CD4-positive, alpha-beta memory T cell (primary cell): ENCODE measurements around the gene CMIP. TPM values are rescaled to one million over a fixed set of nuclear protein-coding genes. Genes with fewer than 3 reads are reported as not detected.

Experiments used
- CTCF ChIA-PET: fragments of 350-600 bp; sonication (Branson Sonifier 250); formaldehyde crosslinking; loops from one replicate; lab custom pipeline; 2021; ENCODE audit warnings: inconsistent platforms; ENCODE audit not compliant: partially characterized antibody; lab: Charles Lee
- POLR2A ChIA-PET: fragments of 350-600 bp; sonication (Branson Sonifier 250); formaldehyde crosslinking; loops from one replicate; lab custom pipeline; 2021; ENCODE audit not compliant: partially characterized antibody; lab: Charles Lee
- DNase-seq, 5 donors: peaks; one replicate each; pipeline versions ENCODE4 v3.0.0 to v3.0.0-alpha.2; 2020 to 2022; ENCODE audit warnings: mixed read lengths in 1 of 5
- H3K27ac ChIP-seq: one replicate; pipeline ENCODE4 v1.7.0; 2013; ENCODE audit warnings: low read depth, low read length
- H3K27me3 ChIP-seq: 2 replicates; pipeline ENCODE4 v1.7.0; 2013; ENCODE audit warnings: mild to moderate bottlenecking, low read length, moderate library complexity; ENCODE audit not compliant: insufficient read depth
- H3K36me3 ChIP-seq: 2 replicates; pipeline ENCODE4 v1.7.0; 2013; ENCODE audit warnings: mild to moderate bottlenecking, low read length, moderate library complexity; ENCODE audit not compliant: insufficient read depth
- H3K4me1 ChIP-seq: 2 replicates; pipeline ENCODE4 v1.7.0; 2013; ENCODE audit warnings: mild to moderate bottlenecking, low read length, moderate library complexity; ENCODE audit not compliant: insufficient read depth
- H3K4me3 ChIP-seq, 2 donors: one replicate each; pipeline ENCODE4 v1.7.0; 2013; ENCODE audit warnings: low read length in 2 of 2, mild to moderate bottlenecking in 1 of 2
- H3K9me3 ChIP-seq, 2 donors: one replicate each; pipeline ENCODE4 v1.7.0; 2013; ENCODE audit warnings: low read length in 2 of 2, control low read depth in 1 of 2; ENCODE audit not compliant: control insufficient read depth in 1 of 2
- H3K27ac Mint-ChIP-seq, 7 donors: one replicate each; pipeline ENCODE4 v1.8.0; 2020 to 2021; ENCODE audit warnings: mixed read lengths in 7 of 7, mild to moderate bottlenecking in 6 of 7, inconsistent platforms in 3 of 7, moderate library complexity in 3 of 7
- H3K27me3 Mint-ChIP-seq, 2 donors: one replicate each; pipeline ENCODE4 v1.8.0; 2020 to 2021; ENCODE audit warnings: mixed read lengths in 2 of 2
- H3K36me3 Mint-ChIP-seq, 2 donors: one replicate each; pipeline ENCODE4 v1.8.0; 2020 to 2021; ENCODE audit warnings: mixed read lengths in 2 of 2, inconsistent platforms in 1 of 2, mild to moderate bottlenecking in 1 of 2
- H3K4me1 Mint-ChIP-seq, 4 donors: one replicate each; pipeline ENCODE4 v1.8.0; 2020 to 2021; ENCODE audit warnings: mixed read lengths in 4 of 4, mild to moderate bottlenecking in 1 of 4
- H3K4me3 Mint-ChIP-seq, 8 donors: one replicate each; pipeline ENCODE4 v1.8.0; 2020 to 2021; ENCODE audit warnings: mixed read lengths in 8 of 8, mild to moderate bottlenecking in 7 of 8, moderate library complexity in 6 of 8, inconsistent platforms in 3 of 8
- H3K9me3 Mint-ChIP-seq, 8 donors: one replicate each; pipeline ENCODE4 v1.8.0; 2020 to 2021; ENCODE audit warnings: mixed read lengths in 8 of 8, mild to moderate bottlenecking in 5 of 8, inconsistent platforms in 3 of 8, moderate library complexity in 1 of 8
- intact Hi-C: fragments of 100-400 bp; cut with micrococcal nuclease; formaldehyde crosslinking; loops from one replicate; pipeline ENCODE4 v1.15.1; 2023
- polyA plus RNA-seq, 2 donors: library from polyadenylated mRNA; unstranded; fragments of 300-500 nt; fragmentation: Illumina TruSeq; gene quantifications; one replicate each; pipeline ENCODE4 v1.2.3, GENCODE V29; 2021
- total RNA-seq, 2 experiments: library from RNA; stranded (reverse); gene quantifications; one replicate each; pipeline ENCODE4 v1.2.3, GENCODE V29; 2021

Gene CMIP
- total and polyA plus RNA-seq, 4 experiments from 2014 or later: 0.84 to 36.4 (median 33.2) TPM; not detected in 1

DNA sequence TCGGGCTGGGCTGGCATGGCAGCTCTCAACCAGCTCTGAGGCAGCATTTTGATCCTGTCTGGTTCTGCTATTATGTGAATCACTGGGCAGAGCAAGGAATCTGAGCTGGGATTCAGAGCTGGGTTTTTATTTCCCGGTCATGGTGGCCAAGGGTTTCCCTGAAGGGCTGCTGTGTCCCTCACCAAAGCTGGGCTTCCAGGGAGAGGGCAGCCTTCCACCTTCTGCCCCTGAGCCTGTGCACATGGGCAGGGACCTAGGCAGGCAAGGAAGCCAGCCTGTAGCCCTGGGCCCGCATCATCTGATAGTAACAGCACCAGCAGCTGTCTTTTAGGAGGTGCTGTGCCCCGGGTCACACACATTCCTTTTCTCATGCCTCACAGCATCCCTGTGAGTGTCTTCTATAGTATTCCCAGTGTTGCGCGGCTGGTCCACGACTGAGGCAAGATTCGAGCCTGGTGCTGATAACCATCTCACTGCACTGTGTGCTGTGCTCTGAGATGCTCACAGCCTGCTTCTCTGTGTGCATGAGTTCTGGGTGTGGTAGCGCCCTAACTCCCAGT, 249.2 kb downstream of the CMIP start:
- peaks cover 34 to 46% of the 10 kb centered on the region in 2 donors for H3K36me3 Mint-ChIP-seq
- CTCF ChIA-PET: interaction anchor here (1.1 to 5.4 kb wide), 2 partner anchors 61 to 72 kb away, joined by 3 to 34 read pairs; no protein-coding TSS in a partner anchor
- H3K4me3 Mint-ChIP-seq: no peak overlapping the region

GRCh38 chr16:81694494-81695280, 250.1 kb downstream of the CMIP start:
- Mint-ChIP-seq H3K27me3 (no peaks in the 10 kb centered on the region), H3K36me3 (peaks cover 34 to 50% of the 10 kb centered on the region in 2 donors), H3K4me3 (no peak overlapping the region), H3K4me1 (peaks cover 0 to 5% (median 0%) of the 10 kb centered on the region in 4 donors), H3K27ac (peak overlapping the region in 5 of 7 donors; percentile 29 to 85 (median 61)), H3K9me3 (no peaks in the 10 kb centered on the region)
- Histone ChIP-seq H3K9me3 (no peaks in the 10 kb centered on the region), H3K4me3 (no peak overlapping the region), H3K4me1 (no peaks in the 10 kb centered on the region), H3K27ac (no peak overlapping the region), H3K27me3 (no peaks in the 10 kb centered on the region), H3K36me3 (peaks cover 38% of the 10 kb centered on the region)
- intact Hi-C loops: no loop called here
- ChIA-PET CTCF (interaction anchor here (1.7 to 5.4 kb wide), 2 partner anchors 40 to 72 kb away, joined by 3 to 34 read pairs; no protein-coding TSS in a partner anchor), POLR2A (no interaction called here)
- no peak for DNase-seq

More for the DNA sequence above, 249.2 kb downstream of the CMIP start:
- Histone ChIP-seq H3K9me3 (no peaks in the 10 kb centered on the region), H3K27me3 (no peaks in the 10 kb centered on the region), H3K4me1 (no peaks in the 10 kb centered on the region), H3K36me3 (peaks cover 34% of the 10 kb centered on the region), H3K4me3 (no peak overlapping the region), H3K27ac (no peak overlapping the region)
- no peak for DNase-seq
- peak overlapping the region in 3 of 7 donors; percentile 42 to 61 (median 53) for H3K27ac Mint-ChIP-seq
- H3K9me3 Mint-ChIP-seq: no peaks in the 10 kb centered on the region
- intact Hi-C loops: no loop called here
- peaks cover 0 to 5% (median 2%) of the 10 kb centered on the region in 4 donors for H3K4me1 Mint-ChIP-seq
- no peaks in the 10 kb centered on the region for H3K27me3 Mint-ChIP-seq
- POLR2A ChIA-PET: no interaction called here

DNA sequence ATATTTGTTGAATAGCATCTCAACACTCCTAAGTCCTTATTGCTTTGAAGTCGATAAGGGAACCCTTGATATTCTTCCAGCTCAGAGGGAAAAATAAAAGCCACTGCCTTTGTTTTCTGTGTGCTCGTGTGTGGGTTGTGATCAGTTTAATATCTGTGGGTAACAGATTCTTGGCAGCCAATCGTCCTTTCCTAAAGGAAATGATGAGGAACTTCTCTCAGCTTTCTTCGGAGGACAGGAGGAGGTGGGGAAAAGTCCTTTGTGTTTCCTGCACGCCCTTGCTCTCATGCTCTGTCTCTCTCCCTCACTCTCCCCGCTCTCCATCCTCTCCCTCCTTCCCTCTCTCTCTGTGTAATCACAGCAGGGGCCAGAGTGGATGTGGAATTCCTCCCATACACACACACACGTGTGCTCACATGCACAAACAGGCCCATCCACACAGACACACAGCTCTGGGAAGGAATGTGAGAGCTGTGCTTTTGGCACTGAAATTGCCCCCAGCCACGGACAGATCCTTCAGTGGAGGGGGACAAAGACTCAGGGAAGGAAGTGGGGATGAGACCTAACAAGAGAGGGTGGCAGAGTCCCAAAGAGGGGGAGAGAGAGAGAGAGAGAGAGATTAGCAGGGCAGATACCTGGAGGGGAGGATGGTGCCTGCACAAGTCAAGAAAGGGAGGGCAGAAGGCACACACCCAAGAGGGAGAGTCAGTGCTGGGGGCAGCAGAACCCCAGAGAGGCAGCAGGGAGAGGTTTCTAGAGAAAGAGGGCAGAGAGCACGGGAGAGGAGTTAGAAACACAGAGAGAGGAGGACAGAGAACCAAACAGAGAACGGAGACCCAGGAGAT, 250.9 kb downstream of the CMIP start:
- peaks cover 0 to 5% (median 0%) of the 10 kb centered on the region in 4 donors for H3K4me1 Mint-ChIP-seq
- Histone ChIP-seq H3K9me3 (no peaks in the 10 kb centered on the region), H3K27ac (no peak overlapping the region), H3K36me3 (peaks cover 38% of the 10 kb centered on the region), H3K4me1 (no peaks in the 10 kb centered on the region), H3K4me3 (no peak overlapping the region), H3K27me3 (no peaks in the 10 kb centered on the region)
- peaks cover 34 to 58% of the 10 kb centered on the region in 2 donors for H3K36me3 Mint-ChIP-seq
- DNase-seq: no peak
- H3K9me3 Mint-ChIP-seq: no peaks in the 10 kb centered on the region
- H3K4me3 Mint-ChIP-seq: no peak overlapping the region
- ChIA-PET POLR2A (no interaction called here), CTCF (interaction anchor here (1.3 to 5.4 kb wide), 5 partner anchors 35 to 292 kb away, joined by 3 to 34 read pairs (median 4); no protein-coding TSS in a partner anchor)
- intact Hi-C loops: loop anchor here (2.0 kb wide), 1 partner anchor 27 kb away; no protein-coding TSS in a partner anchor
- no peaks in the 10 kb centered on the region for H3K27me3 Mint-ChIP-seq
- peak overlapping the region in 5 of 7 donors; percentile 43 to 89 (median 75) for H3K27ac Mint-ChIP-seq

GRCh38 chr16:81696166-81696960, 251.8 kb downstream of the CMIP start:
- H3K36me3 ChIP-seq: peaks cover 38% of the 10 kb centered on the region
- POLR2A ChIA-PET: interaction anchor here (0.9 to 1.3 kb wide), 2 partner anchors 34 to 71 kb away, joined by 3 to 4 read pairs; no protein-coding TSS in a partner anchor
- Mint-ChIP-seq H3K9me3 (no peaks in the 10 kb centered on the region), H3K27ac (peak overlapping the region in 5 of 7 donors; percentile 43 to 89 (median 65)), H3K36me3 (peaks cover 41 to 65% of the 10 kb centered on the region in 2 donors), H3K4me1 (peaks cover 0 to 5% (median 0%) of the 10 kb centered on the region in 4 donors), H3K27me3 (no peaks in the 10 kb centered on the region), H3K4me3 (no peak overlapping the region)
- H3K9me3 ChIP-seq: no peaks in the 10 kb centered on the region
- H3K27ac ChIP-seq: no peak overlapping the region
- intact Hi-C loops: loop anchor here (2.0 kb wide), 1 partner anchor 26 kb away; no protein-coding TSS in a partner anchor
- H3K4me1 ChIP-seq: no peaks in the 10 kb centered on the region
- CTCF ChIA-PET: interaction anchor here (0.6 to 5.4 kb wide), 18 partner anchors 17 to 329 kb away, joined by 3 to 34 read pairs (median 4); no protein-coding TSS in a partner anchor
- no peaks in the 10 kb centered on the region for H3K27me3 ChIP-seq
- no peak overlapping the region for H3K4me3 ChIP-seq
- DNase-seq: no peak

- no peak overlapping the region for H3K4me3 ChIP-seq
- ChIA-PET POLR2A (interaction anchor here (0.9 to 1.3 kb wide), 3 partner anchors 10 to 72 kb away, joined by 3 to 4 read pairs (median 4); no protein-coding TSS in a partner anchor), CTCF (interaction anchor here (0.6 to 5.4 kb wide), 22 partner anchors 15 to 329 kb away, joined by 3 to 34 read pairs (median 4); no protein-coding TSS in a partner anchor)
- no peaks in the 10 kb centered on the region for H3K9me3 ChIP-seq
- Mint-ChIP-seq H3K27me3 (no peaks in the 10 kb centered on the region), H3K9me3 (no peaks in the 10 kb centered on the region), H3K4me3 (no peak overlapping the region), H3K27ac (peak overlapping the region in 3 of 7 donors; percentile 17 to 76 (median 57)), H3K36me3 (peaks cover 37 to 62% of the 10 kb centered on the region in 2 donors), H3K4me1 (peaks cover 0 to 5% (median under 1%) of the 10 kb centered on the region in 4 donors)
- no peaks in the 10 kb centered on the region for H3K27me3 ChIP-seq
- intact Hi-C loops: loop anchor here (1.0 to 2.0 kb wide), 3 partner anchors 26 to 294 kb away; no protein-coding TSS in a partner anchor
- no peak overlapping the region for H3K27ac ChIP-seq
- peak in 3 of 5 donors; percentile 19 to 39 (median 28) for DNase-seq
- H3K4me1 ChIP-seq: no peaks in the 10 kb centered on the region
- peaks cover 36% of the 10 kb centered on the region for H3K36me3 ChIP-seq
Measured at GRCh38 chr16:81696961-81697615, 252.5 kb downstream of the CMIP start.
